Keratinocyte (primary cell): Measurements from ENCODE around the gene SLC35B4.

Experiments used
- CTCF ChIP-seq, 3 experiments: IDR thresholded peaks in 1 of 3; conservative IDR thresholded peaks in 1 of 3; optimal IDR thresholded peaks in 1 of 3; 2 replicates in 2 of 3; 3 replicates in 1 of 3; pipeline versions ENCODE3 to v1.5.1; 2011; ENCODE audit warnings: low read length in 3 of 3, mild to moderate bottlenecking in 3 of 3, moderate library complexity in 2 of 3, control low read depth in 1 of 3, inconsistent platforms in 1 of 3; ENCODE audit not compliant: insufficient read depth in 2 of 3; ENCODE audit errors: extremely low read depth in 1 of 3
- EZH2 ChIP-seq: IDR thresholded peaks from one replicate; pipeline ENCODE4 v1.6.1; 2012; ENCODE audit warnings: inconsistent platforms, mild to moderate bottlenecking, low read length, moderate library complexity

GRCh38 chr7:134343796-134344195, 27.1 kb upstream of the SLC35B4 start:
- TF ChIP-seq CTCF (optimal IDR thresholded peaks at IDR 0.05 in 1 of 3, IDR thresholded peaks at IDR 0.05 in 1 of 3, conservative IDR thresholded peaks at IDR 0.05 in 1 of 3; ENCODE audit: extremely low read depth in 1 of 3, insufficient read depth in 2 of 3, low read length in 3 of 3) (no peak), EZH2 (no peak)
